Spleen (tissue), 11 donors: Measurements from ENCODE around the gene PDIA2. TPM values are rescaled to one million over a fixed set of nuclear protein-coding genes. Genes with fewer than 3 reads are reported as not detected.

Experiments used
- DNase-seq: peaks from one replicate; pipeline ENCODE4 v3.0.0-alpha.2; 2020
- H3K27ac ChIP-seq, 8 donors: fragments of 200-600 bp; sonication (generic) in 7 of 8; 1 replicate in 4 of 8; 2 replicates in 4 of 8; pipeline versions ENCODE4 v1.5.0 to v1.8.0; 2016 to 2021; ENCODE audit warnings: inconsistent platforms in 4 of 8, mild to moderate bottlenecking in 4 of 8, moderate library complexity in 1 of 8
- H3K27me3 ChIP-seq, 7 donors: fragments of 200-600 bp; sonication (generic) in 6 of 7; replicated peaks in 1 of 7; 1 replicate in 4 of 7; 2 replicates in 3 of 7; pipeline versions ENCODE4 v1.5.0 to v1.8.0; 2016 to 2021; ENCODE audit warnings: inconsistent platforms in 3 of 7, mild to moderate bottlenecking in 1 of 7
- H3K36me3 ChIP-seq, 6 donors: fragments of 200-600 bp; sonication (generic) in 5 of 6; 1 replicate in 4 of 6; 2 replicates in 2 of 6; pipeline versions ENCODE4 v1.5.0 to v1.8.0; 2016 to 2021; ENCODE audit warnings: inconsistent platforms in 2 of 6
- H3K4me1 ChIP-seq, 6 donors: fragments of 200-600 bp; sonication (generic) in 5 of 6; 1 replicate in 3 of 6; 2 replicates in 3 of 6; pipeline versions ENCODE4 v1.5.0 to v1.8.0; 2016 to 2021; ENCODE audit warnings: inconsistent platforms in 3 of 6
- H3K4me3 ChIP-seq, 8 donors: fragments of 200-600 bp; sonication (generic) in 7 of 8; 1 replicate in 4 of 8; 2 replicates in 4 of 8; pipeline versions ENCODE4 v1.5.0 to v1.8.0; 2016 to 2021; ENCODE audit warnings: inconsistent platforms in 4 of 8, mild to moderate bottlenecking in 4 of 8, moderate library complexity in 2 of 8
- H3K9me3 ChIP-seq, 8 donors: fragments of 200-600 bp; sonication (generic) in 7 of 8; 1 replicate in 4 of 8; 2 replicates in 4 of 8; pipeline versions ENCODE4 v1.5.0 to v1.8.0; 2016 to 2021; ENCODE audit warnings: inconsistent platforms in 4 of 8
- POLR2A ChIP-seq, 3 donors: fragments of 450-650 bp; IDR thresholded peaks; one replicate each; pipeline ENCODE4 v1.5.1; 2017; ENCODE audit warnings: antibody characterized with exemption in 3 of 3, mild to moderate bottlenecking in 1 of 3
- POLR2AphosphoS5 ChIP-seq, 3 donors: sonication (generic); formaldehyde crosslinking; IDR thresholded peaks; one replicate each; pipeline ENCODE4 v1.5.1; 2017; ENCODE audit warnings: antibody characterized with exemption in 3 of 3
- WGBS, 5 donors: extraction: QIAGEN DNeasy Blood & Tissue Kit in 3 of 5; methylation state at CpG; one replicate each; pipeline versions ENCODE4 v1.1.5 to v1.1.7; 2013 to 2018; 5-methylcytosine and 5-hydroxymethylcytosine counted together
- intact Hi-C: fragments of 100-400 bp; cut with DNase I; formaldehyde crosslinking; loops from one replicate; pipeline ENCODE4 v1.15.0; 2023; ENCODE audit warnings: low total_unique reads
- polyA plus RNA-seq, 3 donors: library from polyadenylated mRNA; stranded (reverse); fragments of 200-250 nt; gene quantifications; one replicate each; pipeline ENCODE4 v1.2.1, GENCODE V29; 2013
- total RNA-seq, 7 donors: library from RNA; depleted of rRNA in 3 of 7; stranded (reverse); fragments of >200 nt in 3 of 7; fragmentation: NEBNext Ultra II Directional in 4 of 7; extraction: Animal tissue kit (Norgen Biotek cat#: 25700) in 4 of 7; gene quantifications; one replicate each; pipeline versions ENCODE4 v1.1.0 to v1.2.1, GENCODE V29; 2016 to 2021
- TF ChIP-seq, protein P1 (sequence below), 11 experiments: fragments of 200-600 bp in 7 of 11; fragments of 450-650 bp in 4 of 11; sonication (generic) in 4 of 11; IDR thresholded peaks in 8 of 11; conservative IDR thresholded peaks in 3 of 11; 1 replicate in 7 of 11; 2 replicates in 4 of 11; pipeline versions ENCODE4 v1.4.0 to v1.8.0; 2016 to 2021; ENCODE audit warnings: antibody characterized with exemption in 11 of 11, inconsistent platforms in 4 of 11, mild to moderate bottlenecking in 1 of 11
- donor health status: healthy with polysubstance abuse.
- donor health status: DM: no; HTN: no; CAD: no; lungs with moderate emphysema.
- donor health status: DM: no; HTN: no; CAD: no.
- donor health status: Bipolar disorder and iron deficiency.
- donor health status: healthy.
- donor health status: DM: no; HTN: no; CAD: no.
- donor health status: DM: yes; HTN: yes; CAD: no.

PDIA2 gene
- total and polyA plus RNA-seq, 10 donors: 0.28 to 2.4 (median 0.89) TPM; not detected in 4

DNA sequence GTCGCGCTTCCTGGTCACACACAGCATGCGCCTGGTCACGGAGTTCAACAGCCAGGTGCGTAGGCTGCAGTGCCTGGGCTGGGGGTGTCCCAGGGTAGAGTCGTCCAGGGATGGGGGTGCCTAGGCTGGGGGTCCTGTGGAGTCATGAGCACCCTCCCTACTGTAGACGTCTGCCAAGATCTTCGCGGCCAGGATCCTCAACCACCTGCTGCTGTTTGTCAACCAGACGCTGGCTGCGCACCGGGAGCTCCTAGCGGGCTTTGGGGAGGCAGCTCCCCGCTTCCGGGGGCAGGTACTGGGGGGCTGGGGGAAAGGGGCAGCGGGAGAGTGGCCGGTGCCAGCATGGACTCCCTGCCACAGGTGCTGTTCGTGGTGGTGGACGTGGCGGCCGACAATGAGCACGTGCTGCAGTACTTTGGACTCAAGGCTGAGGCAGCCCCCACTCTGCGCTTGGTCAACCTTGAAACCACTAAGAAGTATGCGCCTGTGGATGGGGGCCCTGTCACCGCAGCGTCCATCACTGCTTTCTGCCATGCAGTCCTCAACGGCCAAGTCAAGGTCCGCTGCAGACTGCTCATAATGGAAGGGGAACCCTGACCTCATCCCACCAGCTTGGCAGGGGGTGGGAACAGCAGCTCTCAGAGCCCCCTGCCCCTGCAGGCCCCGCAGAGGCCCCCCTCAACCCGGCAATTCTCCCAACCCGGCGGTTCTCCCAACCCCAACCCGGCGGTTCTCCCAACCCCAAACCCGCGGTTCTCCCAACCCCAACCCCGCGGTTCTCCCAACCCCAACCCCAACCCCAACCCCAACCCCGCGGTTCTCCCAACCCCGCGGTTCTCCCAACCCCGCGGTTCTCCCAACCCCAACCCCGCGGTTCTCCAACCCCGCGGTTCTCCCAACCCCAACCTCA lies 2.4 kb downstream of the PDIA2 start:
- WGBS, 5 donors: 87 to 97% (median 89%) methylated on average over 31 to 48 of the region's 48 CpGs
- intact Hi-C loops: no loop called here
- Histone ChIP-seq H3K4me3 (no peak overlapping the region), H3K27ac (no peak overlapping the region), H3K27me3 (peaks cover 4 to 31% (median 20%) of the 10 kb centered on the region in 7 donors), H3K36me3 (peaks cover 0 to 48% (median 39%) of the 10 kb centered on the region in 6 donors), H3K9me3 (peaks cover 0 to 8% (median 0%) of the 10 kb centered on the region in 8 donors), H3K4me1 (peaks cover 0 to 14% (median 8%) of the 10 kb centered on the region in 6 donors)
- TF ChIP-seq POLR2A (IDR thresholded peaks at IDR 0.05): no peak
- TF ChIP-seq, protein P1, sequence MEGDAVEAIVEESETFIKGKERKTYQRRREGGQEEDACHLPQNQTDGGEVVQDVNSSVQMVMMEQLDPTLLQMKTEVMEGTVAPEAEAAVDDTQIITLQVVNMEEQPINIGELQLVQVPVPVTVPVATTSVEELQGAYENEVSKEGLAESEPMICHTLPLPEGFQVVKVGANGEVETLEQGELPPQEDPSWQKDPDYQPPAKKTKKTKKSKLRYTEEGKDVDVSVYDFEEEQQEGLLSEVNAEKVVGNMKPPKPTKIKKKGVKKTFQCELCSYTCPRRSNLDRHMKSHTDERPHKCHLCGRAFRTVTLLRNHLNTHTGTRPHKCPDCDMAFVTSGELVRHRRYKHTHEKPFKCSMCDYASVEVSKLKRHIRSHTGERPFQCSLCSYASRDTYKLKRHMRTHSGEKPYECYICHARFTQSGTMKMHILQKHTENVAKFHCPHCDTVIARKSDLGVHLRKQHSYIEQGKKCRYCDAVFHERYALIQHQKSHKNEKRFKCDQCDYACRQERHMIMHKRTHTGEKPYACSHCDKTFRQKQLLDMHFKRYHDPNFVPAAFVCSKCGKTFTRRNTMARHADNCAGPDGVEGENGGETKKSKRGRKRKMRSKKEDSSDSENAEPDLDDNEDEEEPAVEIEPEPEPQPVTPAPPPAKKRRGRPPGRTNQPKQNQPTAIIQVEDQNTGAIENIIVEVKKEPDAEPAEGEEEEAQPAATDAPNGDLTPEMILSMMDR (IDR thresholded peaks at IDR 0.05 in 8 of 11, conservative IDR thresholded peaks at IDR 0.05 in 3 of 11): no peak
- no peak for TF ChIP-seq POLR2AphosphoS5 (IDR thresholded peaks at IDR 0.05)
- no peak for DNase-seq

DNA sequence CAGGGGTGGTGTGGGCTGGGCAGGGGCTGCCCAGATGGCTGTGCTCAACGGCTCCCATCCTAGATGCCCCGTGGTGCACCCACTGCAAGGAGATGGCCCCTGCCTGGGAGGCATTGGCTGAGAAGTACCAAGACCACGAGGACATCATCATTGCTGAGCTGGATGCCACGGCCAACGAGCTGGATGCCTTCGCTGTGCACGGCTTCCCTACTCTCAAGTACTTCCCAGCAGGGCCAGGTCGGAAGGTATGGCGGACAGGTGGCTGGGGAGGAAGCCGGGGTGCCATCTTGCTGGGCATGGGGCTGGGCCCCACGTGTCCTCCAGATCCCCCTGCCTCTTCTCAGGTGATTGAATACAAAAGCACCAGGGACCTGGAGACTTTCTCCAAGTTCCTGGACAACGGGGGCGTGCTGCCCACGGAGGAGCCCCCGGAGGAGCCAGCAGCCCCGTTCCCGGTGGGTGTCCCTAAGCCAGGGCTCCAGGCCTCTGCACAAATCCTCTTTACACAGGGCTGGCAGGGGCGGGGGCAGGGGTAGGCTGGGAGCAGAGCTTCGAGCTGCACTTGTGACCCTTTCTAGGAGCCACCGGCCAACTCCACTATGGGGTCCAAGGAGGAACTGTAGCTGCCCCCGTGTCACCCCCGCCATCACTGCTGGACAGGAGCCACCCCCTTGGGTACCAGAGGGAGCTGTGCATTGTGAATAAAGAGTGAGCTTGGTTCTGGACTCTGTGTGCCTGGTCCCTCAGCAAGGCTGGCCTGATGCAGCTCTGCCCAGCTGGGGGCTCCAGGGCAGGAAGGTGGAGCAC lies 3.7 kb downstream of the PDIA2 start:
- intact Hi-C loops: no loop called here
- Histone ChIP-seq H3K27me3 (peaks cover 0 to 19% (median 9%) of the 10 kb centered on the region in 7 donors), H3K4me3 (no peak overlapping the region), H3K4me1 (peaks cover 0 to 2% (median 0%) of the 10 kb centered on the region in 6 donors), H3K36me3 (peaks cover 0 to 61% (median 52%) of the 10 kb centered on the region in 6 donors), H3K9me3 (peaks cover 0 to 8% (median 0%) of the 10 kb centered on the region in 8 donors), H3K27ac (no peak overlapping the region)
- WGBS, 5 donors: 91 to 97% (median 93%) methylated on average over 17 to 22 of the region's 22 CpGs
- TF ChIP-seq POLR2AphosphoS5 (IDR thresholded peaks at IDR 0.05) (no peak), POLR2A (IDR thresholded peaks at IDR 0.05) (no peak)
- TF ChIP-seq, protein P1 (IDR thresholded peaks at IDR 0.05 in 8 of 11, conservative IDR thresholded peaks at IDR 0.05 in 3 of 11): no peak
- no peak for DNase-seq

DNA sequence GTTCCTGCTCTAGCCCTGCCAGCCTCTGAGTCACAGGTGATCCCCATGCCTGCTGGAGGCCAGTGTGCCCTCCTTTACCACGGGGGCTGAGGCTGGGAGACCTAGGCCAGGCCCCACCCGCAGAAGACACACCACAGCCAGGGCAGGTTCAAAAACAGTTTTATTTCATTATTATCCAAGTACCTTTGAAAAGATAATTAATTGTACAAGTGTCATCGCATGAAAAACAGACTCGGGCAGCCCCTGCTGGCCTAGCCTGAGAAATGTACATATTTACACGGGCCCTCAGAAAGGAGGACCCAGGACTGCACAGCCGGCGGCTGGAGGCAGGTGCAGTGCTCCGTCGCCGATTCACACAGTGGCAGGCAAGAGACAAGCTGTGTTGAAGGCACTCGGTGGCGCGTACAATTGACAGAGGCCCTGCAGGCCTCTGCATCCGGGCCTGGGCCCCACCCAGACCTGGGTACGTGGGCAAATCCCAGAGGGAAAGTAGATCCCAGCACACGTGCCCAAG lies 4.4 kb downstream of the PDIA2 start:
- H3K27ac ChIP-seq: no peak overlapping the region
- TF ChIP-seq POLR2A (IDR thresholded peaks at IDR 0.05) (no peak), POLR2AphosphoS5 (IDR thresholded peaks at IDR 0.05) (peak in 1 of 3 donors; percentile 5)
- TF ChIP-seq, protein P1 (IDR thresholded peaks at IDR 0.05 in 8 of 11, conservative IDR thresholded peaks at IDR 0.05 in 3 of 11): no peak
- WGBS, 5 donors: 88 to 92% (median 90%) methylated on average over 12 to 16 of the region's 16 CpGs
- peaks cover 0 to 12% (median 2%) of the 10 kb centered on the region in 7 donors for H3K27me3 ChIP-seq
- peaks cover 0 to 8% (median 0%) of the 10 kb centered on the region in 8 donors for H3K9me3 ChIP-seq
- DNase-seq: no peak
- no peak overlapping the region for H3K4me3 ChIP-seq
- H3K36me3 ChIP-seq: peaks cover 0 to 68% (median 58%) of the 10 kb centered on the region in 6 donors
- intact Hi-C loops: no loop called here
- H3K4me1 ChIP-seq: no peaks in the 10 kb centered on the region
